Measurements from ENCODE around the gene SCAANT1. TPM values are rescaled to one million over a fixed set of nuclear protein-coding genes. Genes with fewer than 3 reads are reported as not detected.

Gene SCAANT1
- total and polyA plus RNA-seq, 2 of the 8 experiments (the other 6 are each of a cell fraction or from before 2014, with no cell fraction given), result not detected

DNA sequence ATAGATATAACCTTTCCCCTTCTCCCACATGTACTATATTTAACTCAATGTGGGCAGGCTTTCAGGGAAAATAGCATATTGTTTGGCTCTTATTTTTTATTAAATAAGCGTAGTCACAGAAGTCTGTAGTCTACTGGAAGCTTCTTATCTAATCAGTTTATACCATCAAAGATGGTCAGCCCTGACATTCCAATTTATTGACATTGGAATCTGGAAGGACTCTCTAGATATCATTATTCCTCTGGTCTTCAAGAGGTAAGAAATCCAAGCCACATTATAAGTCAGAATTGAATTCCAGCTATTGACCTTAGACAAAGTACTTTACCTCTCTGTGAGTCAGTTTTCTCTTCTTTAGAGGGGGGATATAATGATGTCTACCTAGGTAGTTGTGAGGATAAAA is 38.5 kb upstream of the SCAANT1 start:
- Histone ChIP-seq H4K91ac (replicated peaks; ENCODE audit: insufficient read length, low read length) (no peak overlapping the region), H2BK5ac (ENCODE audit: low read depth, low read length) (no peak overlapping the region), H3K18ac (ENCODE audit: extremely low read depth, low read length) (no peak overlapping the region), H2AFZ (ENCODE audit: low read length) (no peak overlapping the region), H2BK15ac (ENCODE audit: low read length) (no peak overlapping the region), H4K20me1 (replicated peaks in 1 of 2; ENCODE audit: control insufficient read depth in 1 of 2, insufficient read depth in 2 of 2, low read length in 2 of 2) (no peaks in the 10 kb centered on the region), H3K4me2 (ENCODE audit: insufficient read depth in 1 of 2, low read depth in 2 of 2, low read length in 2 of 2) (no peak overlapping the region), H3K4me3 (ENCODE audit: extremely low read depth in 1 of 4, insufficient read depth in 2 of 4, low read depth in 3 of 4, low read length in 4 of 4) (no peak overlapping the region), H3K23ac (ENCODE audit: insufficient read length) (no peak overlapping the region), H3K56ac (replicated peaks; ENCODE audit: insufficient read length, low read depth, low read length) (no peak overlapping the region), H3K9ac (replicated peaks in 1 of 4; ENCODE audit: extremely low read depth in 1 of 4, low read depth in 3 of 4, low read length in 3 of 4) (no peak overlapping the region), H3K79me2 (ENCODE audit: control insufficient read depth in 1 of 2, insufficient read depth in 2 of 2, low read length in 2 of 2) (0 out of 4 replicates have a peak, but pooled peaks cover 0 to 3% of the 10 kb centered on the region in 2 experiments), H3K27me3 (replicated peaks in 1 of 4; ENCODE audit: control insufficient read depth in 3 of 4, extremely low read depth in 1 of 4, insufficient read depth in 3 of 4, low read length in 3 of 4) (no peaks in the 10 kb centered on the region), H3K27ac (ENCODE audit: low read depth, low read length) (no peak overlapping the region), H3K36me3 (ENCODE audit: control insufficient read depth in 2 of 4, insufficient read depth in 4 of 4, low read length in 3 of 4) (no peaks in the 10 kb centered on the region), H4K5ac (ENCODE audit: insufficient read length, low read depth, low read length) (no peak overlapping the region), H2BK120ac (replicated peaks; ENCODE audit: low read depth, low read length) (no peak overlapping the region), H4K8ac (ENCODE audit: extremely low read depth, insufficient read depth, low read length) (no peak overlapping the region), H3K4ac (replicated peaks; ENCODE audit: insufficient read length, low read depth, low read length) (no peak overlapping the region), H3K23me2 (ENCODE audit: low read depth, low read length) (no peaks in the 10 kb centered on the region), H3K14ac (ENCODE audit: insufficient read length) (no peak overlapping the region), H2BK20ac (ENCODE audit: low read length) (no peak overlapping the region), H3K4me1 (replicated peaks in 1 of 4; ENCODE audit: control insufficient read depth in 3 of 4, insufficient read depth in 4 of 4, low read length in 3 of 4) (peaks cover 0 to 9% (median 6%) of the 10 kb centered on the region in 4 experiments; a peak in 4 of 7 replicates), H2AK5ac (ENCODE audit: low read depth, low read length) (no peak overlapping the region), H3K9me3 (ENCODE audit: insufficient read depth in 2 of 2, low read depth in 1 of 2, low read length in 1 of 2) (no peaks in the 10 kb centered on the region), H2BK12ac (ENCODE audit: low read depth, low read length) (no peak overlapping the region), H3K79me1 (ENCODE audit: low read depth, low read length) (peaks cover 7% of the 10 kb centered on the region; the same call in 1 of the 2 replicates)
- POLR2A ChIA-PET (ENCODE audit: partially characterized antibody), result interaction anchor here (0.6 to 1.2 kb wide), 2 partner anchors 39 to 98 kb away, joined by 3 read pairs; no protein-coding TSS in a partner anchor
- WGBS, 2 experiments (ENCODE audit: extremely low coverage in 1 of 2, insufficient coverage in 1 of 2, insufficient read length in 1 of 2, insufficient replicate concordance in 2 of 2, low coverage in 1 of 2, low lambda C conversion rate in 2 of 2, missing lambda C conversion rate in 1 of 2), result 79% methylated on average over 1 of the region's 1 CpG; no CpG with 5 or more reads in 1 of the 2 experiments
- CTCF ChIA-PET (ENCODE audit: partially characterized antibody), result interaction anchor here (1.0 to 4.3 kb wide), 2 partner anchors 11 to 16 kb away, joined by 3 to 23 read pairs; no protein-coding TSS in a partner anchor
- no peak for FAIRE-seq
- TF ChIP-seq HDAC2 (IDR thresholded peaks at IDR 0.05; ENCODE audit: borderline replicate concordance in 1 of 2, low read depth in 2 of 2, low read length in 2 of 2) (no peak), POU5F1 (IDR thresholded peaks at IDR 0.05; ENCODE audit: low read depth, low read length) (no peak), MAFK (IDR thresholded peaks at IDR 0.05; ENCODE audit: low read depth, low read length) (no peak), CHD2 (IDR thresholded peaks at IDR 0.05; ENCODE audit: low read length) (no peak), TCF12 (IDR thresholded peaks at IDR 0.05; ENCODE audit: low read depth, low read length) (no peak)
- TF ChIP-seq, protein P1, sequence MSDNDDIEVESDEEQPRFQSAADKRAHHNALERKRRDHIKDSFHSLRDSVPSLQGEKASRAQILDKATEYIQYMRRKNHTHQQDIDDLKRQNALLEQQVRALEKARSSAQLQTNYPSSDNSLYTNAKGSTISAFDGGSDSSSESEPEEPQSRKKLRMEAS (IDR thresholded peaks at IDR 0.05), result no peak
- TF ChIP-seq, protein P2, sequence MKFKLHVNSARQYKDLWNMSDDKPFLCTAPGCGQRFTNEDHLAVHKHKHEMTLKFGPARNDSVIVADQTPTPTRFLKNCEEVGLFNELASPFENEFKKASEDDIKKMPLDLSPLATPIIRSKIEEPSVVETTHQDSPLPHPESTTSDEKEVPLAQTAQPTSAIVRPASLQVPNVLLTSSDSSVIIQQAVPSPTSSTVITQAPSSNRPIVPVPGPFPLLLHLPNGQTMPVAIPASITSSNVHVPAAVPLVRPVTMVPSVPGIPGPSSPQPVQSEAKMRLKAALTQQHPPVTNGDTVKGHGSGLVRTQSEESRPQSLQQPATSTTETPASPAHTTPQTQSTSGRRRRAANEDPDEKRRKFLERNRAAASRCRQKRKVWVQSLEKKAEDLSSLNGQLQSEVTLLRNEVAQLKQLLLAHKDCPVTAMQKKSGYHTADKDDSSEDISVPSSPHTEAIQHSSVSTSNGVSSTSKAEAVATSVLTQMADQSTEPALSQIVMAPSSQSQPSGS (IDR thresholded peaks at IDR 0.05; ENCODE audit: low read length), result no peak
- no peak for DNase-seq (ENCODE audit: low read depth in 1 of 2, low spot score in 2 of 2)
